H1 (cell line): Measurements from ENCODE around the gene MPND. TPM values are rescaled to one million over a fixed set of nuclear protein-coding genes. Genes with fewer than 3 reads are reported as not detected.

ENCODE experiments used
- BCL11A ChIP-seq, 2 experiments: IDR thresholded peaks; one replicate each; pipeline ENCODE4 v1.6.1; 2011; ENCODE audit warnings: low read depth in 2 of 2, low read length in 2 of 2, mild to moderate bottlenecking in 2 of 2
- CBX5 ChIP-seq: fragments of 300-800, 300-1000 bp; sonication (generic); IDR thresholded peaks from 2 replicates; pipeline ENCODE4 v1.7.1; 2016; ENCODE audit warnings: antibody characterized with exemption, low read length, low read depth
- CHD7 ChIP-seq: fragments of 300-600 bp; sonication (generic); IDR thresholded peaks from 2 replicates; pipeline ENCODE4 v1.7.1; 2012; ENCODE audit warnings: low read length, moderate library complexity, mild to moderate bottlenecking, inconsistent platforms; ENCODE audit not compliant: insufficient replicate concordance
- EP300 ChIP-seq, 2 experiments: IDR thresholded peaks; 1 replicate in 1 of 2; 2 replicates in 1 of 2; pipeline ENCODE4 v1.6.1; 2011 to 2012; ENCODE audit warnings: low read depth in 2 of 2, low read length in 2 of 2, mild to moderate bottlenecking in 2 of 2, borderline replicate concordance in 1 of 2, inconsistent platforms in 1 of 2, moderate library complexity in 1 of 2
- GTF2F1 ChIP-seq: IDR thresholded peaks from 2 replicates; pipeline ENCODE4 v1.6.1; 2012; ENCODE audit warnings: low read depth, low read length, improper control_type of control experiment, borderline replicate concordance
- RAD21 ChIP-seq, 2 experiments: IDR thresholded peaks in 1 of 2; conservative IDR thresholded peaks in 1 of 2; 2 replicates each; pipeline ENCODE4 v1.6.1; 2011; ENCODE audit warnings: low read depth in 2 of 2, low read length in 2 of 2, improper control_type of control experiment in 1 of 2, inconsistent platforms in 1 of 2, mild to moderate bottlenecking in 1 of 2, moderate library complexity in 1 of 2
- polyA plus RNA-seq, 7 experiments: library from polyadenylated mRNA; depleted of rRNA in 3 of 7; stranded (reverse) in 5 of 7; unstranded in 2 of 7; fragments of >200 nt in 5 of 7; fragments of 200-250 nt in 2 of 7; gene quantifications; 1 replicate in 5 of 7; 2 replicates in 1 of 7; 4 replicates in 1 of 7; pipeline versions ENCODE4 v1.2.1 to v1.2.3, GENCODE V29; 2011 to 2013; ENCODE audit warnings: missing spikeins in 2 of 7, mixed read lengths in 2 of 7
- total RNA-seq: library from RNA; stranded (reverse); fragmentation: NEBNext Ultra II Directional; extraction: Animal tissue kit (Norgen Biotek cat#: 25700); gene quantifications from 2 replicates; pipeline ENCODE4 v1.2.1, GENCODE V29; 2021
- TF ChIP-seq, protein P1 (sequence below): IDR thresholded peaks from 2 replicates; pipeline ENCODE4 v1.6.1; 2012; ENCODE audit warnings: low read length, inconsistent platforms

Gene MPND
- total and polyA plus RNA-seq, 2 of the 8 experiments (the other 6 are each of a cell fraction or from before 2014, with no cell fraction given): 22.9 to 27.7 TPM

DNA sequence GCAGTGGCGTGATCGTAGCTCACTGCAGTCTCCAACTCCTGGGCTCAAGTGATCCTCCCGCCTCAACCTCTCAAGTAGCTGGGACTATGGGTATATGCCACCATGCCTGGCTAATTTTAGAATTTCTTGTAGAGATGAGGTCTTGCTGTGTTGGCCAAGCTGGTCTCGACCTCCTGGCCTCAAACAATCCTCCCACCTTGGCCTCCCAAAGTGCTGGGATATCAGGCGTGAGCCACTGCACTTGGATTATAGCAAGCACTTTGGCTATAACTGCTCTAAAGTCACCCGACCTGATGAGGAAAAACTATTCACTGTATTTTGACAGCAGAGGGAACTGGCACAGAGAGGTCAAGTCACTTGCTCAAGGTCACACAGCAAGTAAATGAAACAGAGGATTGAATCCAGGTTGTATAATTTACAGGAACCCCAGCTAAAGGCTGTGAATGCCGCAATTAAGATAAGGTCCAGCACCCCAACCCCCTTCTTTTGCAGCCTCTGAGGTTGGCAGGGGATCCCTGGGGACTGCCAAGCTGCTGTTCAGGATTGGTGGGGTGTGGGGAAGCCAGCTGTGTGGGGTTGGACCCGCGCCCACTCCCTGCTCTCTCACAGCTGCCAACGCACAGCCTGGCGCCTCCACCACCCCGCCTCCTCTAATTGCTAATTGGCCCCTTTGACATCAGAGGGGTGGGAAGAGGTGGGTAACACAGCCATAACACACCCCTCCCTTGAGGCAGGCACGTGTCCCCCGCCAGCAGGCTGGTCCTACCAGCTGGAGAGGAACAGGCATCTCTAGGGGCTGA lies 47.2 kb upstream of the MPND start (continued):
- TF ChIP-seq CHD7 (no peak), BCL11A (IDR thresholded peaks at IDR 0.05; ENCODE audit: low read depth in 2 of 2, low read length in 2 of 2) (no peak), EP300 (IDR thresholded peaks at IDR 0.05; ENCODE audit: borderline replicate concordance in 1 of 2, low read depth in 2 of 2, low read length in 2 of 2) (no peak), GTF2F1 (no peak), CBX5 (no peak), RAD21 (IDR thresholded peaks at IDR 0.05 in 1 of 2, conservative IDR thresholded peaks at IDR 0.05 in 1 of 2; ENCODE audit: low read depth in 2 of 2, low read length in 2 of 2) (no peak)
- TF ChIP-seq, protein P1, sequence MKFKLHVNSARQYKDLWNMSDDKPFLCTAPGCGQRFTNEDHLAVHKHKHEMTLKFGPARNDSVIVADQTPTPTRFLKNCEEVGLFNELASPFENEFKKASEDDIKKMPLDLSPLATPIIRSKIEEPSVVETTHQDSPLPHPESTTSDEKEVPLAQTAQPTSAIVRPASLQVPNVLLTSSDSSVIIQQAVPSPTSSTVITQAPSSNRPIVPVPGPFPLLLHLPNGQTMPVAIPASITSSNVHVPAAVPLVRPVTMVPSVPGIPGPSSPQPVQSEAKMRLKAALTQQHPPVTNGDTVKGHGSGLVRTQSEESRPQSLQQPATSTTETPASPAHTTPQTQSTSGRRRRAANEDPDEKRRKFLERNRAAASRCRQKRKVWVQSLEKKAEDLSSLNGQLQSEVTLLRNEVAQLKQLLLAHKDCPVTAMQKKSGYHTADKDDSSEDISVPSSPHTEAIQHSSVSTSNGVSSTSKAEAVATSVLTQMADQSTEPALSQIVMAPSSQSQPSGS: no peak
